H9 (cell line): ENCODE data around the gene ARRDC2. TPM values are rescaled to one million over a fixed set of nuclear protein-coding genes. Genes with fewer than 3 reads are reported as not detected.

Experiments
- DNase-seq: peaks from one replicate; pipeline ENCODE4 v3.0.0-alpha.2; 2017
- H2AFZ ChIP-seq: one replicate; pipeline ENCODE4 v1.6.1; 2013; ENCODE audit warnings: mild to moderate bottlenecking, low read length, control low read depth, moderate library complexity
- H2AK5ac ChIP-seq: 2 replicates; pipeline ENCODE4 v1.6.1; 2013; ENCODE audit warnings: low read length, control low read depth, mixed read lengths; ENCODE audit not compliant: insufficient read length
- H2BK120ac ChIP-seq: one replicate; pipeline ENCODE4 v1.6.1; 2013; ENCODE audit warnings: low read depth, mild to moderate bottlenecking, low read length, control low read depth, inconsistent platforms; ENCODE audit not compliant: poor library complexity, severe bottlenecking
- H2BK12ac ChIP-seq: 2 replicates; pipeline ENCODE4 v1.6.1; 2013; ENCODE audit warnings: low read length, control low read depth, mixed read lengths, low read depth; ENCODE audit not compliant: insufficient read length
- H2BK15ac ChIP-seq: 2 replicates; pipeline ENCODE4 v1.6.1; 2013; ENCODE audit warnings: low read depth, low read length, control low read depth
- H2BK20ac ChIP-seq: one replicate; pipeline ENCODE4 v1.6.1; 2013; ENCODE audit warnings: low read depth, mild to moderate bottlenecking, low read length, control low read depth, inconsistent platforms; ENCODE audit not compliant: poor library complexity, severe bottlenecking
- H2BK5ac ChIP-seq: 2 replicates; pipeline ENCODE4 v1.6.1; 2013; ENCODE audit warnings: low read length, control low read depth, mixed read lengths; ENCODE audit not compliant: insufficient read length
- H3K14ac ChIP-seq: 2 replicates; pipeline ENCODE4 v1.6.1; 2013; ENCODE audit warnings: low read length, control low read depth; ENCODE audit not compliant: insufficient read depth
- H3K18ac ChIP-seq: 2 replicates; pipeline ENCODE4 v1.6.1; 2013; ENCODE audit warnings: low read depth, mild to moderate bottlenecking, mixed read lengths, low read length, control low read depth; ENCODE audit not compliant: insufficient read length
- H3K23ac ChIP-seq: 2 replicates; pipeline ENCODE4 v1.6.1; 2013; ENCODE audit warnings: low read length, control low read depth, mixed read lengths, low read depth; ENCODE audit not compliant: insufficient read length
- H3K23me2 ChIP-seq: 2 replicates; pipeline ENCODE4 v1.6.1; 2013; ENCODE audit warnings: low read depth, mild to moderate bottlenecking, mixed read lengths, low read length, control low read depth; ENCODE audit not compliant: insufficient read length, poor library complexity, severe bottlenecking
- H3K27ac ChIP-seq: 2 replicates; pipeline ENCODE4 v1.5.1; 2013; ENCODE audit warnings: low read length, control low read depth, mixed read lengths, low read depth; ENCODE audit not compliant: insufficient read length
- H3K27me3 ChIP-seq: 2 replicates; pipeline ENCODE4 v1.6.1; 2013; ENCODE audit warnings: low read length, control low read depth, inconsistent platforms; ENCODE audit not compliant: insufficient read depth
- H3K4ac ChIP-seq: 2 replicates; pipeline ENCODE4 v1.6.1; 2013; ENCODE audit warnings: low read depth, mild to moderate bottlenecking, control low read depth, inconsistent platforms, low read length, moderate library complexity
- H3K4me1 ChIP-seq: 2 replicates; pipeline ENCODE4 v1.6.1; 2013; ENCODE audit warnings: low read length, control low read depth, inconsistent platforms; ENCODE audit not compliant: insufficient read depth
- H3K4me2 ChIP-seq: 2 replicates; pipeline ENCODE4 v1.6.1; 2013; ENCODE audit warnings: low read length, control low read depth, mixed read lengths; ENCODE audit not compliant: insufficient read length, insufficient read depth
- H3K56ac ChIP-seq: 2 replicates; pipeline ENCODE4 v1.6.1; 2013; ENCODE audit warnings: low read depth, mild to moderate bottlenecking, mixed read lengths, low read length, control low read depth; ENCODE audit not compliant: insufficient read length
- H3K79me1 ChIP-seq: 2 replicates; pipeline ENCODE4 v1.6.1; 2013; ENCODE audit warnings: low read depth, mild to moderate bottlenecking, moderate library complexity, low read length, control low read depth, inconsistent platforms; ENCODE audit not compliant: insufficient read depth, poor library complexity, severe bottlenecking
- H3K79me2 ChIP-seq: 2 replicates; pipeline ENCODE4 v1.6.1; 2013; ENCODE audit warnings: low read length, control low read depth, inconsistent platforms; ENCODE audit not compliant: insufficient read depth
- H3K9ac ChIP-seq: 2 replicates; pipeline ENCODE4 v1.6.1; 2013; ENCODE audit warnings: low read length, control low read depth, mixed read lengths; ENCODE audit not compliant: insufficient read length; ENCODE audit errors: extremely low read depth
- H3K9me3 ChIP-seq: one replicate; pipeline ENCODE4 v1.6.1; 2013; ENCODE audit warnings: low read depth, low read length, inconsistent platforms; ENCODE audit not compliant: control insufficient read depth
- H3T11ph ChIP-seq: one replicate; pipeline ENCODE4 v1.6.1; 2013; ENCODE audit warnings: mild to moderate bottlenecking, low read length, control low read depth, inconsistent platforms
- H4K20me1 ChIP-seq: one replicate; pipeline ENCODE4 v1.6.1; 2013; ENCODE audit not compliant: control insufficient read depth, insufficient read length, insufficient read depth
- H4K5ac ChIP-seq: 2 replicates; pipeline ENCODE4 v1.6.1; 2013; ENCODE audit warnings: low read depth, mild to moderate bottlenecking, mixed read lengths, low read length, control low read depth; ENCODE audit not compliant: insufficient read length
- H4K8ac ChIP-seq: replicated peaks from 2 replicates; pipeline ENCODE4 v1.6.1; 2013; ENCODE audit warnings: low read length, control low read depth, mixed read lengths, low read depth; ENCODE audit not compliant: insufficient read length
- H4K91ac ChIP-seq: 2 replicates; pipeline ENCODE4 v1.6.1; 2013; ENCODE audit warnings: low read depth, mild to moderate bottlenecking, moderate library complexity, mixed read lengths, low read length, control low read depth; ENCODE audit not compliant: insufficient read length
- H3K27ac Mint-ChIP-seq, 3 experiments: 2 replicates in 2 of 3; 3 replicates in 1 of 3; pipeline ENCODE4 v1.8.0; 2020 to 2021; ENCODE audit warnings: mixed read lengths in 3 of 3, mild to moderate bottlenecking in 1 of 3, moderate library complexity in 1 of 3
- H3K27me3 Mint-ChIP-seq: 2 replicates; pipeline ENCODE4 v1.8.0; 2021; ENCODE audit warnings: low read depth, mild to moderate bottlenecking, moderate library complexity, mixed read lengths
- H3K36me3 Mint-ChIP-seq, 3 experiments: 2 replicates in 2 of 3; 3 replicates in 1 of 3; pipeline ENCODE4 v1.8.0; 2020 to 2021; ENCODE audit warnings: low read depth in 3 of 3, mixed read lengths in 3 of 3; ENCODE audit not compliant: insufficient read depth in 1 of 3
- H3K4me1 Mint-ChIP-seq, 2 experiments: 2 replicates each; pipeline ENCODE4 v1.8.0; 2020; ENCODE audit warnings: mixed read lengths in 2 of 2
- H3K4me3 Mint-ChIP-seq, 2 experiments: 2 replicates in 1 of 2; 3 replicates in 1 of 2; pipeline ENCODE4 v1.8.0; 2020 to 2021; ENCODE audit warnings: mild to moderate bottlenecking in 2 of 2, mixed read lengths in 2 of 2, moderate library complexity in 1 of 2
- H3K9me3 Mint-ChIP-seq, 2 experiments: 2 replicates in 1 of 2; 3 replicates in 1 of 2; pipeline ENCODE4 v1.8.0; 2020; ENCODE audit warnings: mild to moderate bottlenecking in 2 of 2, mixed read lengths in 2 of 2, moderate library complexity in 1 of 2
- WGBS: extraction: QIAGEN DNeasy Blood & Tissue Kit; methylation state at CpG from one replicate; pipeline ENCODE4 v1.1.7; 2013; ENCODE audit warnings: missing lambda C conversion rate, low lambda C conversion rate, mixed read lengths; ENCODE audit not compliant: insufficient read length; ENCODE audit errors: extremely low coverage; 5-methylcytosine and 5-hydroxymethylcytosine counted together
- total RNA-seq: library from RNA; stranded (reverse); gene quantifications from 2 replicates; pipeline ENCODE4 v1.2.1, GENCODE V29; 2021
- TF ChIP-seq, protein P1 (sequence below): fragments of 200-600 bp; sonication (generic); conservative IDR thresholded peaks from 3 replicates; pipeline ENCODE4 v1.8.0; 2021; ENCODE audit warnings: antibody characterized with exemption, mild to moderate bottlenecking

The ARRDC2 gene
- total RNA-seq, 1 experiment from 2014 or later: 10.5 TPM

GRCh38 chr19:18059902-18060301 is 51.9 kb downstream of the ARRDC2 start:
- Histone ChIP-seq H2BK5ac (no peak overlapping the region), H3K27ac (no peak overlapping the region), H2BK15ac (no peak overlapping the region), H3K56ac (no peak overlapping the region), H3K23ac (no peak overlapping the region), H2AK5ac (no peak overlapping the region), H3K14ac (no peak overlapping the region), H3K4me1 (no peaks in the 10 kb centered on the region), H3K18ac (no peak overlapping the region), H3K23me2 (no peaks in the 10 kb centered on the region), H3T11ph (no peak overlapping the region), H2AFZ (no peak overlapping the region), H2BK120ac (no peak overlapping the region), H2BK20ac (no peak overlapping the region), H4K8ac (no peak overlapping the region), H4K5ac (no peak overlapping the region), H3K4me2 (no peak overlapping the region), H4K20me1 (no peaks in the 10 kb centered on the region), H3K79me1 (no peaks in the 10 kb centered on the region), H3K27me3 (no peaks in the 10 kb centered on the region), H3K79me2 (no peaks in the 10 kb centered on the region), H2BK12ac (no peak overlapping the region), H3K9me3 (no peaks in the 10 kb centered on the region), H4K91ac (no peak overlapping the region), H3K9ac (no peak overlapping the region), H3K4ac (no peak overlapping the region)
- peaks cover 0 to 4% of the 10 kb centered on the region in 2 experiments; a peak in 3 of 5 replicates for H3K9me3 Mint-ChIP-seq
- peaks cover 0 to 21% of the 10 kb centered on the region in 2 experiments; a peak in 3 of 4 replicates for H3K4me1 Mint-ChIP-seq
- DNase-seq: no peak
- H3K27me3 Mint-ChIP-seq: peaks cover 6% of the 10 kb centered on the region; the same call in 1 of the 2 replicates
- H3K27ac Mint-ChIP-seq: no peak overlapping the region
- no CpG with 5 or more reads among the region's 5 CpGs for WGBS
- H3K36me3 Mint-ChIP-seq: no peaks in the 10 kb centered on the region
- no peak overlapping the region for H3K4me3 Mint-ChIP-seq
- TF ChIP-seq, protein P1, sequence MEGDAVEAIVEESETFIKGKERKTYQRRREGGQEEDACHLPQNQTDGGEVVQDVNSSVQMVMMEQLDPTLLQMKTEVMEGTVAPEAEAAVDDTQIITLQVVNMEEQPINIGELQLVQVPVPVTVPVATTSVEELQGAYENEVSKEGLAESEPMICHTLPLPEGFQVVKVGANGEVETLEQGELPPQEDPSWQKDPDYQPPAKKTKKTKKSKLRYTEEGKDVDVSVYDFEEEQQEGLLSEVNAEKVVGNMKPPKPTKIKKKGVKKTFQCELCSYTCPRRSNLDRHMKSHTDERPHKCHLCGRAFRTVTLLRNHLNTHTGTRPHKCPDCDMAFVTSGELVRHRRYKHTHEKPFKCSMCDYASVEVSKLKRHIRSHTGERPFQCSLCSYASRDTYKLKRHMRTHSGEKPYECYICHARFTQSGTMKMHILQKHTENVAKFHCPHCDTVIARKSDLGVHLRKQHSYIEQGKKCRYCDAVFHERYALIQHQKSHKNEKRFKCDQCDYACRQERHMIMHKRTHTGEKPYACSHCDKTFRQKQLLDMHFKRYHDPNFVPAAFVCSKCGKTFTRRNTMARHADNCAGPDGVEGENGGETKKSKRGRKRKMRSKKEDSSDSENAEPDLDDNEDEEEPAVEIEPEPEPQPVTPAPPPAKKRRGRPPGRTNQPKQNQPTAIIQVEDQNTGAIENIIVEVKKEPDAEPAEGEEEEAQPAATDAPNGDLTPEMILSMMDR: no peak
